Caki2 (cell line): ENCODE data around the gene R3HCC1L. TPM values are rescaled to one million over a fixed set of nuclear protein-coding genes. Genes with fewer than 3 reads are reported as not detected.
A peak's percentile ranks its signal among the peaks of the same experiment; 100 is the strongest.
"Not testable (repeated sequence)": the region's sequence is repeated elsewhere in the genome, so short reads cannot be mapped to it uniquely, and the experiment has no call there.

Source experiments
- DNase-seq: peaks from one replicate; pipeline ENCODE4 v3.0.0-alpha.2; 2015; ENCODE audit warnings: low read depth
- in situ Hi-C: cut with HindIII; loops from 2 replicates; pipeline ENCODE4 v1.10.0; 2016; ENCODE audit warnings: low sequenced_read_pairs, low pct_unique_long_range_greater_than_20kb, mixed read lengths
- total RNA-seq: library from RNA; depleted of rRNA; stranded (reverse); fragments of >200 nt; shearing (Covaris generic); gene quantifications from 2 replicates; pipeline ENCODE4 v1.2.3, GENCODE V29; 2014; ENCODE audit warnings: low replicate concordance

R3HCC1L gene
- total RNA-seq, 1 experiment from 2014 or later: 7.5 TPM

DNA sequence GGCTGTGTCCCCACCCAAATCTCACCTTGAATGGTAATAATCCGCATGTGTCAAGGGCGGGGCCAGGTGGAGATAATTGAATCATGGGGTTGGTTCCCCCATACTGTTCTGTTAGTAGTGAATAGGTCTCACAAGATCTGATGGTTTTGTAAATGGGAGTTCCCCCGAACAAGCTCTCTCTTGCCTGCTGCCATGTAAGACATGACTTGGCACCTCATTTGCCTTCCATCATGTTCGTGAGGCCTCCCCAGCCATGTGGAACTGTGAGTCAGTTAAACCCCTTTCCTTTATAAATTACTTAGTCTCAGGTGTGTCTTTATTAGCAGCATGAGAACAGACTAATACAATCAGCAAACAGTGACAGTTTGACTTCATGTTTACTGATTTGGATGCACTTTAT, 14.6 kb upstream of the R3HCC1L start:
- in situ Hi-C loops: no loop called here
- DNase-seq: no peak

DNA sequence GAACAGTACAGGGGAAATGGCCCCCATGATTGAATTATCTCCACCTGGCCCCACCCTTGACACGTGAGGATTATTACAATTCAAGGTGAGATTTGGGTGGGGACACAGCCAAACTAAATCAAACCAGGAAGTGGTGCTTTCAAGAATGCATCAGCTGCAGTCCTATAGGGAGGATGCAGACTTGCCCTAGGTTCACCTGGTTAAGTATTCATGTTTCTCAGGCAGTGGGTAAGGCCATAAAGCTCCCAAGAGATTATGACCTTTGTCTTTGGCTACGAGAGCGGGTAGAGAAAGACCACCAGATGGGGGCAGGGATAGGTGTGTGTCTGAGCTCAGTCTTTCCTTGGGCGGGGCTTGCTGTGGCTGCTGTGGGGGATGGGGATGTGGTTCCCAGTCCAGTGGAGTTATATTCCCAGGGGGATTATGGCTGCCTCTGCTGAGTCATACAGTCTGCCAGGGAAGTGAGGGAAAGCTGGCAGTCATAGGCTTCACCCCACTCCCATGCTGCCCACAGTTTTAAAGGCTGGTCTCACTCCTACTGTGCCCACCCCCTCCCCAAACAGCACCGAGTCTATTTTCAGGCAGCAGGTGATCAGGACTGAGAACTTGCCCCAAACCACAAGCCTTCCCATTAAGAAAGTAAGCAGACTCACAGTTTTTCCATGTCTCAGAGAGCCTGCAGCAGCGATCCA, 8.4 kb upstream of the R3HCC1L start:
- DNase-seq: no peak
- in situ Hi-C loops: no loop called here

- in situ Hi-C loops: no loop called here
- no peak for DNase-seq
Measured at GRCh38 chr10:98128802-98129201, 5.7 kb upstream of the R3HCC1L start.

GRCh38 chr10:98131619-98132018, 2.8 kb upstream of the R3HCC1L start:
- no peak for DNase-seq
- in situ Hi-C loops: no loop called here

DNA sequence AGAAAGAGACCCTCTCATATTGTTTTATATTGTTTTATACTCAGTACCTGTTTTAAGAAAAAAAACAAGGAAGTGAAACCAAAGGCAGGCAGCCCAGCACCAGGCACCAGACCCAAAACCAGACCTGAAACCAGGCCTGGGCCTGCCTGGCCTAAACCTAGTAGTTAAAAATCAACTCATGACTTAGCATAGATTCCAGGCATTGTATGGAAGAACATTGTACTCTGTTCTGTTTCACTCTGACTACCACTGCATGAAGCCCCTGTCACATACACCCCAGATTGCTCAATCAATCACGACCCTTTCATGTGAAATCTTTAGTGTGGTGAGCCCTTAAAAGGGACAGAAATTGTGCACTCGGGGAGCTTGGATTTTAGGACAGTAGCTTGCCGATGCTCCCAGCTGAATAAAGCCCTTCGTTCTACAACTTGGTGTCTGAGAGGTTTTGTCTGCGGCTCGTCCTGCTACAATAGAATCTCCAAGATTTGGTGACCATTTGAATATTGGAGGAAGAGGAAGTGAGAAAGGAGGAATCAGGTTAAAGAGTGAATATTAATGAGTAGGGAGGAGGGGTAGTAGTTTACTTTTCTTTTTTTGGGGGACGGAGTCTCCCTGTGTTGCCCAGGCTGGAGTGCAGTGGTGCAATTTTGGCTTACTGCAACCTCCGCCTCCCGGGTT, 1.2 kb upstream of the R3HCC1L start:
- in situ Hi-C loops: not testable (repeated sequence)
- DNase-seq: peak; percentile 11

GRCh38 chr10:98134117-98134430, 383 bp upstream of the R3HCC1L start:
- no peak for DNase-seq
- in situ Hi-C loops: no loop called here

GRCh38 chr10:98135222-98135899, 904 bp downstream of the R3HCC1L start:
- DNase-seq: no peak
- in situ Hi-C loops: no loop called here

DNA sequence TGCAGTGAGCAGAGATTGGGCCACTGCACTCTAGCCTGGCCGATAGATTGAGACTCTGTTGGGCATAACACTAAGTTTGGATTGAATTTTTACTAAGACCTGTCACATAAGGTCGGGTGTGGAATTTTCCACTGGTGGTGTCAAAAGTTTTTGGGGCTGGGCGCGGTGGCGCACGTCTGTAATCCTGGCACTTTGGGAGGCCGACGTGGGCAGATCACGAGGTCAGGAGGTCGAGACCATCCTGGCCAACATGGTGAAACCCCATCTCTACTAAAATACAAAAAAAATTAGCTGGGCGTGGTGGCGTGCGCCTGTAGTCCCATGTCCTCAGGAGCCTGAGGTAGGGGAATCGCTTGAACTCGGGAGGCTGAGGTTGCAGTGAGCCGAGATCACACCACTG, 2.3 kb downstream of the R3HCC1L start:
- in situ Hi-C loops, DNase-seq: not testable (repeated sequence)

- in situ Hi-C loops: no loop called here
- DNase-seq: no peak
Measured at GRCh38 chr10:98138031-98138430, 3.6 kb downstream of the R3HCC1L start.

- in situ Hi-C loops: no loop called here
- no peak for DNase-seq
Measured at GRCh38 chr10:98139431-98139830, 5.0 kb downstream of the R3HCC1L start.

- no peak for DNase-seq
- in situ Hi-C loops: no loop called here
Measured at GRCh38 chr10:98141484-98142073, 7.1 kb downstream of the R3HCC1L start.

GRCh38 chr10:98144985-98145384, 10.5 kb downstream of the R3HCC1L start:
- in situ Hi-C loops: no loop called here
- no peak for DNase-seq

DNA sequence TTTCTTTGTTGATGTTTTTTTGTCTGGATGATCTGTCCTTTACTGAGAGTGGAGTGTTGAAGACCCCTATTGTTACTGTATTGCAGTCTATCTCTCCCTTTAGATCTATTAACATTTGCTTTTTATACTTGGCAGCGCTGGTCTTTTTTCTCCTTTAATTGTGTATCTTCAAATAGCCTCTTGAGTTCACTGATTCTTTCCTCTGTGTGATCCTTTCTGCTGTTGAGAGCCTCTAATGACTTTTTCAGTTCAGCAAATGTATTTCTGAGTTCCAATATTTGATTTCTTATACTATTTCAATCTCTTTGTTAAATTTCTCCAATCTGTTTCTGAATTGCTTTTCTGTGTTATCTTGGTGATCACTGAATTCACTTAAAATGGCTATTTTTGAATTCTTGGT, 15.4 kb downstream of the R3HCC1L start:
- in situ Hi-C loops: no loop called here
- DNase-seq: no peak

GRCh38 chr10:98150544-98150943, 16.1 kb downstream of the R3HCC1L start:
- in situ Hi-C loops: no loop called here
- DNase-seq: no peak

GRCh38 chr10:98152778-98153177, 18.3 kb downstream of the R3HCC1L start:
- DNase-seq, in situ Hi-C loops: not testable (repeated sequence)

DNA sequence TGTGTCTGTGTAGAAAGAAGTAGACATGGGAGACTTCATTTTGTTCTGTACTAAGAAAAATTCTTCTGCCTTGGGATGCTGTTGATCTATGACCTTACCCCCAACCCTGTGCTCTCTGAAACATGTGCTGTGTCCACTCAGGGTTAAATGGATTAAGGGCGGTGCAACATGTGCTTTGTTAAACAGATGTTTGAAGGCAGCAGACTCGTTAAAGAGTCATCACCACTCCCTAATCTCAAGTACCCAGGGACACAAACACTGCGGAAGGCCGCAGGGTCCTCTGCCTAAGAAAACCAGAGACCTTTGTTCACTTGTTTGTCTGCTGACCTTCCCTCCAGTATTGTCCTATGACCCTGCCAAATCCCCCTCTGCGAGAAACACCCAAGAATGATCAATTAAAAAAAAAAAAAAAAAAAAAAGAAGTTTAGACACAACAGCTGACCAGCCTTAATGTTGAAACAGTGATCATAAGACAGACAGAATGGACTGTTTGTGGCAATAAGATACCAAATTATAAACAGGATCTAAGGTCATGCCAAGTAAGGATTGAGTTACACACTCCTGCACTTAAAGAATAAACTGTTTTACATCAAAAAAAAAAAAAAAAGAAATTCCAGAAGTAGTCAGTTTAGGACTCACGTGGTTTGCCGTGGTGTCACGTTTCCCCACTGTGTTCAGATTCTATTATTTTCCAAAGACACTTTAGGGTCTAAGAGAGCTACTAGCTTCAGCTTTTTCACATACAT, 18.9 kb downstream of the R3HCC1L start:
- DNase-seq, in situ Hi-C loops: not testable (repeated sequence)

DNA sequence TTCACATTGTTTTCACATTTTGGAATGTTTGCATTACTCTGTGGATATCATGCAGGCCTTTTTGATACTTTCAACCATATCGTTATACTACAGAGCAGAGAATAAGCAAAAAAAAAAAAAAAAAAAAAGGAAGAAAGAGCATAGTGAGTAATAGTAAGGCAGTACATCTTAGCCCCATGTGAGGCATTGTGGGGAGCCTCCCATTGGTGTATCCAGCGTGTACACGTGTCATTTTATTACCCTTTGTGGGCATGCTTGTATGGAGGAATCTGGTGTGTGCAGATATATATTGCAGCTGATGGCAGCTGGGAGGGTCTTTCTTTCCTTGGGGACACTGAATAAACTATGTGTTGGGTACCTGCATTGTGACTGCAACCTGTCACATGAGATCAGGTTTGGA, 19.6 kb downstream of the R3HCC1L start:
- in situ Hi-C loops: no loop called here
- no peak for DNase-seq

DNA sequence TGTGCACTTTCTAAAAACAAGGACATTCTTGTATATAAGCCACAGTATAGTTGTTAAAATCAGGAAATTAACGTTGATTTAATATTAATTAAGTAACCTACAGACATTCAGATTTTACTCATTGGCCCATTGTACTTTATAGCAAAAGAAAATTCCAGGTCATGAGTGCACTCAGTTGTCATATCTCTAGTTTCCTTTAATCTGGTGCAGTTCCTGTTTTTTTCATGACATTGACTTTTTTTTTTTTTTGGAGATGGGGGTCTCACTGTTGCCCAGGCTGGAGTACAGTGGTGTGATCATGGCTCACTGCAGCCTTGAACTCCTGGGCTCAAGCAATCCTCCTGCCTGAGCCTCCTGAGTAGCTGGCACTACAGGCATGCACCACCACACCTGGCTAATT, 24.1 kb downstream of the R3HCC1L start:
- in situ Hi-C loops: no loop called here
- DNase-seq: no peak

- in situ Hi-C loops: no loop called here
- no peak for DNase-seq
Measured at GRCh38 chr10:98163941-98164340, 29.5 kb downstream of the R3HCC1L start.
